ENCODE data around the gene DDR1.

The DDR1 gene

DNA sequence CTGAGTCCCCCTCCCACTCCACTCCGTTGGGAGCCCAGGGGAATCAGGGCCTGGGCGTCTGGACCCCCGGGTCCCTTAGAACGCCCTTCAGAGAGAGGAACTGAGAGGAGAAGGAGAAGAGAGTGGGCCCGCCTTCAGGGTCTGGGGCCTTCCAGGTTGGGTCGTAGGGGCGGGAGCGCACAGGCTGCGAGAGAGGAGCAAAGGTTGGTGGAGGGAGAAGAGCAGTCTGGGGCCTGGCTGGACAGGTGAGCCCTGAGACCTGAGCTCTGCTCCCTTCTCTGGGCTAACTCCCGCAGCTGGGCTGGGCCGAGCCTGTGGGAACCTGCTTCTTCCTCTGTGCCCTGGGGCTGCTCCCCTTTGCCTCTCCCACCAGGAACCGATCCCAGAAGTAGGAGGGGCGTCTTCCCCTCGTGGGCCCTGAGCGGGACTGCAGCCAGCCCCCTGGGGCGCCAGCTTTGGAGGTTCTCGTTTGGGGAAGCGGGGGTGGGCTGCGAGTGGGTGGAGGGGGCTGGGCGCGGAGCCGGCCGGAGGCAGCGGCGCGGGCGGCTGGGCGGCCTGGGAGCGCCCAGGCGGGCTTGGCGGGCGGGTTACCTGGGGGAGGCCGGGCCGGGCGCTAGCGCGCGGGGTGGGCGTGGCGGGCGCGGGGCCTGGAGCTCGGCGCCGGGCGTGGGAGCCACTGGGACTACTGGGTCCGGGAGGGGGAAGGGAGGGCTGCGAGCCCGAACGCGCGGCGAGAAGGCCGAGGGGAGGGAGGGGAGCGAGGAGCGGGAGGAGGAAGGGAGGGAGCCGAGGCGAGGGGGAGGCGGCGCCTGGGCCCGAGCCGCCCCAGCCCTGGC lies at the start of gene DDR1:
TSS of gene DDR1 (plus strand) at position 835 of the 836 bp plus-strand sequence. CDS start 4,211 bp downstream, outside the sequence.
- no peaks in the 10 kb centered on the region for H3K36me3 ChIP-seq (ENCODE audit: insufficient read depth, low read length)
- peak within 1 kb of the TSS; percentile 65 for H3K9ac ChIP-seq (ENCODE audit: low read depth, low read length)
- no peaks in the 10 kb centered on the region for H3K9me3 ChIP-seq (ENCODE audit: control insufficient read depth, insufficient read depth, low read length)
- peaks cover 27% of the 10 kb centered on the region for H3K4me1 ChIP-seq (ENCODE audit: insufficient read depth, low read length)

- Histone ChIP-seq H3K9me3 (ENCODE audit: control insufficient read depth, insufficient read depth, low read length) (no peaks in the 10 kb centered on the region), H3K36me3 (ENCODE audit: insufficient read depth, low read length) (no peaks in the 10 kb centered on the region), H3K9ac (ENCODE audit: low read depth, low read length) (no peak overlapping the region), H3K4me1 (ENCODE audit: insufficient read depth, low read length) (peaks cover 20% of the 10 kb centered on the region)
Observed at GRCh38 chr6:30834646-30835045, 49.7 kb upstream of the DDR1 start.

DNA sequence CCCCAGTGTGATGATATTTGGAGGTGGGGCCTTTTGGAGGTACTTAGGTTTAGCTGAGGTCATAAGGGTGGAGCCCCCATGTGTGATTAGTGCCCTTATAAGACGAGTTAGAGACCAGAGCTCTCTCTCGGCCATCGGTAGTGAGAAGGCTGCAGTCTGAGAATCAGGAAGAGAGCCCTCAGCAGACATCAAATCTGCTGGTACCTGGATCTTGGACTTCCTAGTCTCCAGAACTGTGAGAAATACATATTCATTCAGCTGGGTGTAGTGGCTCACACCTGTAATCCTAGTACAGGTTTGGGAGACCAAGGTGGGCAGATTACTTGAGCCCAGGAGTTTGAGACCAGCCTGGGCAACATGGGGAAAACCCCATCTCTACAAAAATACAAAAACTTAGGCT lies 48.7 kb upstream of the DDR1 start:
- Histone ChIP-seq H3K4me1 (ENCODE audit: insufficient read depth, low read length) (peaks cover 22% of the 10 kb centered on the region), H3K9me3 (ENCODE audit: control insufficient read depth, insufficient read depth, low read length) (no peaks in the 10 kb centered on the region), H3K9ac (ENCODE audit: low read depth, low read length) (no peak overlapping the region), H3K36me3 (ENCODE audit: insufficient read depth, low read length) (no peaks in the 10 kb centered on the region)

DNA sequence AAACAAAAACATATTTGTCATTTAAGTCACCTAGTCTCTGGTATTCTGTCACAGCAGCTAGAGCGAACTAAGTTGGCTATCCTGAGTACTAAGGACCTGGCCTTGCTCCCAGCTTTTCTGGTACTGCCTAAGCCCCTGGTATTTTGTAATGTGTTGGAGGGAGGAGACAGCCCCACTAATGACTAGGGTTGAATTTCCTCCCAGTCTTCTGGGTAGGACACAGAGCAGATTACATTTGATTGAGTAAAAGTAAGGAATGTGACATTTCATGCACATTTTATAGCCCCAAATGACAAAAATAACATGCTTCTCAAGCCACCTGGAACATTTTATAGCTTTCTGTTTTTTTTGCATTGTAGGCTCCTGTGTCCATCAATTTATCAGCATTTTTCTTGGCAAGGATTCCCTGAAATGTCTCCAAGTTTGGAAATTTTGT lies 47.9 kb upstream of the DDR1 start:
- Histone ChIP-seq H3K4me1 (ENCODE audit: insufficient read depth, low read length) (peaks cover 31% of the 10 kb centered on the region), H3K9me3 (ENCODE audit: control insufficient read depth, insufficient read depth, low read length) (no peaks in the 10 kb centered on the region), H3K36me3 (ENCODE audit: insufficient read depth, low read length) (no peaks in the 10 kb centered on the region), H3K9ac (ENCODE audit: low read depth, low read length) (no peak overlapping the region)

DNA sequence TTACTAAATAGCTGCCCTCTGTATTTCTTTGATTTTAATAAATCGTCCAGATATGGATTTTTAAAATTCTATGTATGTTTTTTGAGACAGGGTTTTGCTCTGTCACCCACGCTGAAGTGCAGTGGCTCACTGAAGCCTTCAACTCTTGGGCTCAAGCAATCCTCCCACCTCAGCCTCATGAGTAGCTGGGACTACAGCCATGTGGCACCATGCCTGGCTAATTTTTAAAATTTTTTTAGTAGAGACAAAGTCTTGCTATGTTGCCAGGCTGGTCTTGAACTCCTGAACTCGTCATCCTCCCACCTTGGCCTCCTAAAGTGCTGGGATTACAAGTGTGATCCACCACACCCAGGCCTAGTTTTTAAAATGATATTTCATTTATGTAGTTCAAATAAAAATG lies 47.4 kb upstream of the DDR1 start:
- H3K4me1 ChIP-seq (ENCODE audit: insufficient read depth, low read length), result peaks cover 32% of the 10 kb centered on the region
- no peaks in the 10 kb centered on the region for H3K9me3 ChIP-seq (ENCODE audit: control insufficient read depth, insufficient read depth, low read length)
- H3K36me3 ChIP-seq (ENCODE audit: insufficient read depth, low read length), result no peaks in the 10 kb centered on the region
- no peak overlapping the region for H3K9ac ChIP-seq (ENCODE audit: low read depth, low read length)

- H3K9ac ChIP-seq (ENCODE audit: low read depth, low read length), result no peak overlapping the region
- no peaks in the 10 kb centered on the region for H3K36me3 ChIP-seq (ENCODE audit: insufficient read depth, low read length)
- no peaks in the 10 kb centered on the region for H3K9me3 ChIP-seq (ENCODE audit: control insufficient read depth, insufficient read depth, low read length)
- H3K4me1 ChIP-seq (ENCODE audit: insufficient read depth, low read length), result peaks cover 32% of the 10 kb centered on the region
Observed at GRCh38 chr6:30837432-30837831, 46.9 kb upstream of the DDR1 start.

DNA sequence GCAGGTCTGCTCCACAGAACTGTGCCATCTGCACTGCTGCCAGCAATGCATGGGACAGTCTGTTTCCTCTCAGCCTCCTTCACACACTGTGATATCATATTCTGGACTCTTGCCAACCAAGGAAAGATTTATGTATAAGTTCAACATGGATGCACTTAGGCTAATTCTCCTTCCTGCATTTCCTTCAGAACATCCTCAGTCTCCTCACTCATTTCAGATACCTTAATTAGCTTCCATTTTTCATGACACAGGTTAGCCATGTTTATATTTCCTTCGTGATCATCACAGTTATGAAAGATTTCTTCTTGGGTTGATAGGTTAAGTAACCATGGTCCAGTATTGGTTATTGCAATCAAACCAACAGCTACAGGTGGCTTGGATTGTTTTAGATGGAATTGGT lies 46.4 kb upstream of the DDR1 start:
- Histone ChIP-seq H3K9ac (ENCODE audit: low read depth, low read length) (no peak overlapping the region), H3K4me1 (ENCODE audit: insufficient read depth, low read length) (peaks cover 33% of the 10 kb centered on the region), H3K36me3 (ENCODE audit: insufficient read depth, low read length) (no peaks in the 10 kb centered on the region), H3K9me3 (ENCODE audit: control insufficient read depth, insufficient read depth, low read length) (no peaks in the 10 kb centered on the region)

DNA sequence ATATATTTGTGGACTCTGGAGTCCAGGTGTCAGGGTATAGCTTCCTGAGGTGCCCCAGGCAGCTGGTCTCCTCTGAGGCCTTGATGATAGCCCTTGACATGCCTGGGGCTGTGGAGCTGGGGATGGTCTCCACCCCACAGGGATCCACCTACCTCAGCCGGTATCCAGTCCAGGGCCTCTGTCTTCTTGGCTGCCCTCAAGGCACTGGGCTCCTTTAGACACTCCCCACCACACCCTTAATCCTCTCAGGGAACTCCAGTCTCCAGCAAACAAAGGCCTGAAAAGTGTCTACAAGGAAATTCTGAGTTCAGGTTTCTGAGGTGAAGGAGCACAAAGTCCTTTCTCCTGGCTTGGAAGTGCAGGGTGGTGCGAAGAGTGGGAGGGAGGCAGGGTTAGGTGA lies 44.6 kb upstream of the DDR1 start:
- Histone ChIP-seq H3K36me3 (ENCODE audit: insufficient read depth, low read length) (no peaks in the 10 kb centered on the region), H3K4me1 (ENCODE audit: insufficient read depth, low read length) (peaks cover 51% of the 10 kb centered on the region), H3K9me3 (ENCODE audit: control insufficient read depth, insufficient read depth, low read length) (no peaks in the 10 kb centered on the region), H3K9ac (ENCODE audit: low read depth, low read length) (no peak overlapping the region)

DNA sequence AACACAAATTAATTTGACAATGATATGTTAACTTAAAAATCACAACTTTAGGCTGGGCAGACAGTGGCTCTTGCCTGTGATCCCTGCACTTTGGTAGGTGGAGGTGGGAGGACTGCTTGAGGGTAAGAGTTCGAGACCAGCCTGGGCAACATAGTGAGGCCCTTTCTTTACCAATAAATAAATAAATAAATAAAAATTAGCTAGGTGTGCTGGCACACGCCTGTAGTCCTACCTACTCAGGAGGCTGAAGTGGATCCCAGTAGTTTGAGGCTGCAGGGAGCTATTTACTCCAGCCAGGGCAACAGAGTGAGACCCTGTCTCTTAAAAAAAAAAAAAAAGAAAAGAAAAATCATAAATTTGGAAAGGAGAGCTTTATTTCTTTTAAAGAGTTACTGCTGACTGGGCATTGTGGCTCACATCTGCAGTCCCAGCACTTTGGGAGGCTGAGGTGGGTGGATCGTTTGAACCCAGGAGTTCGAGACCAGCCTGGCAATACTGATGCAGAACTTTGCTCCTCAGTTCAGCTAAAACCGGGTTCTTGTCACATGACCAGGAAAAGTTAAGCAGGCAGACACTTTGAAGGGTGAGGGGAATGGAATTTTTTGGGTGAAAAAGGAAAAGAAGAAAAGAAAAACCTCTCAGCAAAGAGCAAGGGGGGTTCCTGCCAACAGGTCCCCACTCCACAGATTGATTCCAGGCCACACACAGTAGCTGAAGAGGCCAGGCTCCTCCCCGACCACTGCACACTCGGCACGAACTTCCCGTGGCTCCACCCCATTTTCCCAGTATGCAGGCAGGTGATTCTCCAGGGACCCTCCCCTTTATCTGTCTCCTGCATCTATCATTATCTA lies 44.0 kb upstream of the DDR1 start:
- H3K4me1 ChIP-seq (ENCODE audit: insufficient read depth, low read length), result peaks cover 55% of the 10 kb centered on the region
- no peaks in the 10 kb centered on the region for H3K9me3 ChIP-seq (ENCODE audit: control insufficient read depth, insufficient read depth, low read length)
- H3K36me3 ChIP-seq (ENCODE audit: insufficient read depth, low read length), result 0 out of 2 replicates have a peak, but pooled peaks cover under 1% of the 10 kb centered on the region
- no peak overlapping the region for H3K9ac ChIP-seq (ENCODE audit: low read depth, low read length)

- 0 out of 2 replicates have a peak, but pooled peaks cover 3% of the 10 kb centered on the region for H3K36me3 ChIP-seq (ENCODE audit: insufficient read depth, low read length)
- H3K9me3 ChIP-seq (ENCODE audit: control insufficient read depth, insufficient read depth, low read length), result no peaks in the 10 kb centered on the region
- no peak overlapping the region for H3K9ac ChIP-seq (ENCODE audit: low read depth, low read length)
- peaks cover 55% of the 10 kb centered on the region for H3K4me1 ChIP-seq (ENCODE audit: insufficient read depth, low read length)
Observed at GRCh38 chr6:30840935-30841643, 43.2 kb upstream of the DDR1 start.

- H3K4me1 ChIP-seq (ENCODE audit: insufficient read depth, low read length), result peaks cover 55% of the 10 kb centered on the region
- H3K9me3 ChIP-seq (ENCODE audit: control insufficient read depth, insufficient read depth, low read length), result no peaks in the 10 kb centered on the region
- H3K36me3 ChIP-seq (ENCODE audit: insufficient read depth, low read length), result 0 out of 2 replicates have a peak, but pooled peaks cover 3% of the 10 kb centered on the region
- no peak overlapping the region for H3K9ac ChIP-seq (ENCODE audit: low read depth, low read length)
Observed at GRCh38 chr6:30841644-30842504, 42.4 kb upstream of the DDR1 start.

- Histone ChIP-seq H3K4me1 (ENCODE audit: insufficient read depth, low read length) (peaks cover 50% of the 10 kb centered on the region), H3K9me3 (ENCODE audit: control insufficient read depth, insufficient read depth, low read length) (no peaks in the 10 kb centered on the region), H3K9ac (ENCODE audit: low read depth, low read length) (no peak overlapping the region), H3K36me3 (ENCODE audit: insufficient read depth, low read length) (0 out of 2 replicates have a peak, but pooled peaks cover 3% of the 10 kb centered on the region)
Observed at GRCh38 chr6:30842754-30843610, 41.3 kb upstream of the DDR1 start.

DNA sequence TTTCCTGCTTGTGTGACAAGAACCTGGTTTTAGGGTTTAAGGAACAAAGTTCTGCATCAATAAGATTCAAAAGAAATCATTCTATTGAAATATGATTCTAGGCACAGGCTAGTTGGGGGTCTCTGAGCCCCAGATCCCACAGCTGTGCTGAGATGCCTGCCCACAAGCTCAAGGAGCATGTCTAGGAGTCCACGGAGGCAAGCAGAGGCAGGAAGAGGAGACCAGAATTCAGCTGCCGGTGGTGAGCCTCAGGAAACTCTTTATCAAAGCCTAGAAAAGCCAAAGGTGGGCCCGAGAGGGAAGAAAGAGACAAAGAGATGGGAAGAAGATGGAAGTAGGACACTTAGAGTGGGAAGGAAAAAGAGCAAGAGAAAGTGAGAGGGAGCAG lies 40.7 kb upstream of the DDR1 start:
- Histone ChIP-seq H3K9ac (ENCODE audit: low read depth, low read length) (no peak overlapping the region), H3K4me1 (ENCODE audit: insufficient read depth, low read length) (peaks cover 47% of the 10 kb centered on the region), H3K9me3 (ENCODE audit: control insufficient read depth, insufficient read depth, low read length) (no peaks in the 10 kb centered on the region), H3K36me3 (ENCODE audit: insufficient read depth, low read length) (0 out of 2 replicates have a peak, but pooled peaks cover 3% of the 10 kb centered on the region)

Measured in ES-I3 (cell line).